Glutamatergic neuron (in vitro differentiated cells): Measurements from ENCODE around the gene ZGLP1. TPM values are rescaled to one million over a fixed set of nuclear protein-coding genes. Genes with fewer than 3 reads are reported as not detected.
"Not testable (repeated sequence)": the region's sequence is repeated elsewhere in the genome, so short reads cannot be mapped to it uniquely, and the experiment has no call there.

Source experiments
- DNase-seq: peaks from one replicate; pipeline ENCODE4 v3.0.0; 2022
- H3K27ac Mint-ChIP-seq: one replicate; pipeline ENCODE4 v1.8.0; 2020; ENCODE audit warnings: mild to moderate bottlenecking, mixed read lengths, inconsistent platforms; ENCODE audit not compliant: unreplicated experiment
- H3K27me3 Mint-ChIP-seq: one replicate; pipeline ENCODE4 v1.8.0; 2020; ENCODE audit warnings: mild to moderate bottlenecking, moderate library complexity, mixed read lengths, inconsistent platforms; ENCODE audit not compliant: unreplicated experiment
- H3K36me3 Mint-ChIP-seq: one replicate; pipeline ENCODE4 v1.8.0; 2020; ENCODE audit warnings: mild to moderate bottlenecking, mixed read lengths, inconsistent platforms; ENCODE audit not compliant: unreplicated experiment
- H3K4me1 Mint-ChIP-seq: one replicate; pipeline ENCODE4 v1.8.0; 2020; ENCODE audit warnings: mild to moderate bottlenecking, low read depth, mixed read lengths, inconsistent platforms; ENCODE audit not compliant: unreplicated experiment
- H3K4me3 Mint-ChIP-seq: one replicate; pipeline ENCODE4 v1.8.0; 2020; ENCODE audit warnings: mild to moderate bottlenecking, mixed read lengths, inconsistent platforms; ENCODE audit not compliant: unreplicated experiment
- H3K9me3 Mint-ChIP-seq: one replicate; pipeline ENCODE4 v1.8.0; 2020; ENCODE audit warnings: mild to moderate bottlenecking, moderate library complexity, mixed read lengths, inconsistent platforms; ENCODE audit not compliant: unreplicated experiment
- CTCF ChIP-seq: fragments of 200-600 bp; sonication (generic); IDR thresholded peaks from one replicate; pipeline ENCODE4 v1.5.0; 2021; ENCODE audit not compliant: partially characterized antibody, unreplicated experiment
- total RNA-seq: library from RNA; stranded (reverse); fragmentation: NEBNext Ultra II Directional; extraction: Animal tissue kit (Norgen Biotek cat#: 25700); gene quantifications from one replicate; pipeline ENCODE4 v1.2.1, GENCODE V29; 2021; ENCODE audit not compliant: unreplicated experiment

Gene ZGLP1
- total RNA-seq, 1 donor from 2014 or later = 9.4 TPM

- Mint-ChIP-seq H3K4me1 (peaks cover 1% of the 10 kb centered on the region), H3K4me3 (no peak overlapping the region), H3K27me3 (peaks cover 7% of the 10 kb centered on the region), H3K9me3 (peaks cover 9% of the 10 kb centered on the region), H3K36me3 (no peaks in the 10 kb centered on the region), H3K27ac (no peak overlapping the region)
- no peak for DNase-seq
- TF ChIP-seq CTCF = no peak
Observed at GRCh38 chr19:10338940-10339339, 29.3 kb upstream of the ZGLP1 start.

DNA sequence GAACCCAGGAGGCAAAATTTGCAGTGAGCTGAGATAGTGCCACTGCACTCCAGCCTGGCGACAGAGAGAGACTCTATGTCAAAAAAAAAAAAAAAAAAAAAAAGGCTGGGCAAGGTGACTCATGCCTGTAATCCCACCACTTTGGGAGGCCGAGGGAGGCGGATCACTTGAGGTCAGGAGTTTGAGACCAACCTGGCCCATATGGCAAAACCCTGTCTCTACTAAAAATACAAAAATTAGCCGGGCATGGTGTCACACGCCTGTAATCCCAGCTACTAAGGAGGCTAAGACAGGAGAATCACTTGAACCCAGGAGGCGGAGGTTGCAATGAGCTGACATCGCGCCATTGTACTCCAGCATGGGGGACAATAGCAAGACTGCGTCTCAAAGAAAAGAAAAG lies 27.1 kb upstream of the ZGLP1 start:
- H3K4me3 Mint-ChIP-seq, H3K27me3 Mint-ChIP-seq, H3K9me3 Mint-ChIP-seq, H3K36me3 Mint-ChIP-seq, DNase-seq, H3K27ac Mint-ChIP-seq, H3K4me1 Mint-ChIP-seq: not testable (repeated sequence)

- TF ChIP-seq CTCF = no peak
- no peak overlapping the region for H3K4me3 Mint-ChIP-seq
- H3K36me3 Mint-ChIP-seq = no peaks in the 10 kb centered on the region
- H3K27ac Mint-ChIP-seq = no peak overlapping the region
- H3K27me3 Mint-ChIP-seq = peaks cover 7% of the 10 kb centered on the region
- peaks cover 7% of the 10 kb centered on the region for H3K4me1 Mint-ChIP-seq
- no peak for DNase-seq
- H3K9me3 Mint-ChIP-seq = peaks cover 6% of the 10 kb centered on the region
Observed at GRCh38 chr19:10335352-10335985, 25.9 kb upstream of the ZGLP1 start.

DNA sequence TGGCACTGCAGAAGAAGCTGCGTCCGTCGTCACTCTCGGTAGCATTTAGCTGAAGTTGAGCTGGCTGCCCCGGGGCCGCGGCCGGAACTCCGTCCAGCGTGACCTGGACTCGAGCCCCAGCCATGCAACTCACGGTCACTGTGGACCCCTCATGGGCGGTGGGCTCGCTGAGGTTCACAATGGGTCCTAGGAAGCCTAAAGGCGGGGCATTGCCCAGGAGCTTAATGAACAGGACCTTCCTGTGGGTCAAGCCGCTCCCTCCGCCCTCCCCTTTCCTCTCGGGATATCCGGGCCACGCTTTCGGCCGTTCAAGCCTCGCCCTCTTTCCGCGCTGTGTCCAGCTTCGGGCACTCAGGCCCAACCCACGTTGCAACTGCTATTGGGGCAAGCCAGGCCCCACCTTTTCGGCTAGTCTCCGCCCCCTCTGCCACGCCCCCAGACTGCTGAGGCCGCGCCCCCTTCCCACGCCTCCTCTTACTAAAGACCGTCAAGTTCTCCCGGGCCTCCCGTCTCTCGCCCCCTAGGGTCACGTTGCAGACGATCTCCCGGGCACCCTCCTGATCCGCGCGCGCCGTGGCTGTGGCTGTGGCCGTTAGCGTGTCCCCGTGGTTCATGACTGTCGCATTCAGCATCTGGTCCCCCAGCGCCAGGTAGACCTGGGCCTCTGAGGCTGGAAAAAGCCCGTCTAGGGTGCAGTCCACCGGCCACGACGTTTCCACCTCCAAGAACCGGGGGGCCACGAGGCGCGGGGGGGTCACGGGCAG lies 25.2 kb upstream of the ZGLP1 start:
- peak; percentile 89 for DNase-seq
- Mint-ChIP-seq H3K4me3 (peak overlapping the region; percentile 93), H3K4me1 (peaks cover 7% of the 10 kb centered on the region), H3K36me3 (no peaks in the 10 kb centered on the region), H3K27ac (no peak overlapping the region), H3K27me3 (peaks cover 7% of the 10 kb centered on the region), H3K9me3 (peaks cover 6% of the 10 kb centered on the region)
- no peak for TF ChIP-seq CTCF

DNA sequence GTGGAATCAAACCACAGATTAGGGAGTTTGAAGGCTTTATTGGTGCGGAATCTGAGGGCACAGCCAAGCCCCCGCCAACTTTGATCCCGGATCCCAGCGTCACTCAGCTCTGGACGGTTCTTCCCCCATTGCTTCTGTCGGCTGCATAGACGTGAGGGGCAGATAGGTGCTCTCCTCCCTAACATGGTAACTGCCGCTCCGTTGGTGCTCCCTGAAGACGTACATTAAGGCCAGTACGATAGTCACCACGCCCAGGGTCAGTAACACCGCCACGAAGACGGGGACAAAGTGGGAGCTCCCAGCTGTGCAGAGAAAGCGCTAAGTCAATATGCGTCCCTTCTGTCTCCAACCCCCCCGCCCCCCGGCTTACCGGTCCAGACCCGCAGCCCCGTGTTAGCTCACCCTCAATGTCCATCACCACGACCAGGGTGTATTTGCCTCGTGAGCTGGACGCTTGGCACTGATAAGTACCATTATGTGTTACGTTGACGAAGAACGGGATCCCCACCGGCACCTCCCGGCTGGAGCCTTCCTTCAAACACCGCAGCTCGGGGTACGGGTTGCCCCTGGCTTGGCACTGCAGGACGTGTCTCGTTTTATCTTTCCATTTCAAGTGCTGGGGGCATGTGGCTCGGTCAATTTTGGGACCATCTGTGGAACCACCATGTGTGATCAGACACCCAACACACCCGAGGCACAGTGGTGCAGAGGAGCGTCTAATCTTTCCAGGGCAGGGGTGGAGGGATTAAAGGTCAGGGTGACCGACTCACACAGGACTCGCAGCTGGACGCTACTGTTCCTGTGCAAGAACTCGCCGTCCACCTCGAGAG lies 24.4 kb upstream of the ZGLP1 start:
- no peak for DNase-seq
- peak overlapping the region; percentile 55 for H3K27ac Mint-ChIP-seq
- no peak for TF ChIP-seq CTCF
- peaks cover 7% of the 10 kb centered on the region for H3K4me1 Mint-ChIP-seq
- H3K27me3 Mint-ChIP-seq = peaks cover 7% of the 10 kb centered on the region
- peak overlapping the region; percentile 93 for H3K4me3 Mint-ChIP-seq
- peaks cover 6% of the 10 kb centered on the region for H3K9me3 Mint-ChIP-seq
- no peaks in the 10 kb centered on the region for H3K36me3 Mint-ChIP-seq
